ENCODE data around the gene FFAR1. TPM values are rescaled to one million over a fixed set of nuclear protein-coding genes. Genes with fewer than 3 reads are reported as not detected.

FFAR1 gene
- polyA plus RNA-seq, 1 donor (not counting 4 experiments of a cell fraction or from before 2014, with no cell fraction given), result not detected

DNA sequence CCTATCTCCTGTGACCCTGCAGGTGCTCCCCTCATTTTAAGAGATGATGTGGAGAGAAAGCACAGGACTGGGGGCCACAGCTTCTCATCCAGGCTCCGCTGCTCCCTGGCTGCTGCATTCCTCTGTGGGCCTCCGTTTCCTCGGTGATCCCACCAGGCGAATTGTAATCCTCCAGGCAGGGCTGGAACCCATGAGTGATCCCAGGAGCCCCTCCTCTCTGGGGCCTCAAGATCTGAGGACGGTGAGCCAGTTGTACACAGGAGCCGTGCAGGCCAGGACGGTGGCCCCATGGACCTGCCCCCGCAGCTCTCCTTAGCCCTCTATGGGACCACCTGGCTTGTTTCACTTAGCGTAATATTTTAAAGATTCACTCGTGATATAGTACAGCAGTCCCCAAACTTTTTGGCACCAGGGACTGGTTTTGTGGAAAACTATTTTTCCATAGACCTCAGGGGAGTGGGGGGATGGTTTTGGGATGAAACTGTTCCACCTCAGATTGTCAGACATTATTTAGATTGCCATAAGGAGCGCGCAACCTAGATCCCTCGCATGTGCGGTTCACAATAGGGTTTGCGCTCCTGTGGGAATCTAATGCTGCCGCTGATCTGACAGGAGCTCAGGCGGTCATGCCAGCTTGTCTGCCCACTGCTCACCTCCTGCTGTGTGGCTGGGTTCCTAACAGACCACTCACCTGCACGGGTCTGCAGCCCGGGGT lies 16.2 kb downstream of the FFAR1 start:
- FAIRE-seq, result no peak
- H3K27me3 ChIP-seq (ENCODE audit: control insufficient read depth, extremely low read depth, insufficient read depth, low read length), result peaks cover 5% of the 10 kb centered on the region
- no peaks in the 10 kb centered on the region for H3K79me2 ChIP-seq (ENCODE audit: control insufficient read depth, insufficient read depth, low read length)
- H3K9me3 ChIP-seq (ENCODE audit: control insufficient read depth, low read depth, low read length), result no peaks in the 10 kb centered on the region
- H4K20me1 ChIP-seq (ENCODE audit: control insufficient read depth, extremely low read depth, insufficient read depth, low read length), result no peaks in the 10 kb centered on the region
- no peak for DNase-seq (ENCODE audit: low read depth, low spot score)
- no peak overlapping the region for H2AFZ ChIP-seq (ENCODE audit: control insufficient read depth, low read length)
- H3K4me3 ChIP-seq (ENCODE audit: control insufficient read depth in 2 of 3, extremely low read depth in 1 of 3, insufficient read depth in 2 of 3, low read depth in 1 of 3, low read length in 3 of 3), result no peak overlapping the region
- TF ChIP-seq, protein P1, sequence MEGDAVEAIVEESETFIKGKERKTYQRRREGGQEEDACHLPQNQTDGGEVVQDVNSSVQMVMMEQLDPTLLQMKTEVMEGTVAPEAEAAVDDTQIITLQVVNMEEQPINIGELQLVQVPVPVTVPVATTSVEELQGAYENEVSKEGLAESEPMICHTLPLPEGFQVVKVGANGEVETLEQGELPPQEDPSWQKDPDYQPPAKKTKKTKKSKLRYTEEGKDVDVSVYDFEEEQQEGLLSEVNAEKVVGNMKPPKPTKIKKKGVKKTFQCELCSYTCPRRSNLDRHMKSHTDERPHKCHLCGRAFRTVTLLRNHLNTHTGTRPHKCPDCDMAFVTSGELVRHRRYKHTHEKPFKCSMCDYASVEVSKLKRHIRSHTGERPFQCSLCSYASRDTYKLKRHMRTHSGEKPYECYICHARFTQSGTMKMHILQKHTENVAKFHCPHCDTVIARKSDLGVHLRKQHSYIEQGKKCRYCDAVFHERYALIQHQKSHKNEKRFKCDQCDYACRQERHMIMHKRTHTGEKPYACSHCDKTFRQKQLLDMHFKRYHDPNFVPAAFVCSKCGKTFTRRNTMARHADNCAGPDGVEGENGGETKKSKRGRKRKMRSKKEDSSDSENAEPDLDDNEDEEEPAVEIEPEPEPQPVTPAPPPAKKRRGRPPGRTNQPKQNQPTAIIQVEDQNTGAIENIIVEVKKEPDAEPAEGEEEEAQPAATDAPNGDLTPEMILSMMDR (optimal IDR thresholded peaks at IDR 0.05 in 1 of 3, IDR thresholded peaks at IDR 0.05 in 1 of 3, conservative IDR thresholded peaks at IDR 0.05 in 1 of 3; ENCODE audit: extremely low read depth in 1 of 3, insufficient read depth in 2 of 3, low read length in 3 of 3), result no peak
- no peak for TF ChIP-seq EZH2 (IDR thresholded peaks at IDR 0.05; ENCODE audit: low read length)
- dilution Hi-C loops (cut with MboI; ENCODE audit: extremely low pct_ligation_motif_present, low sequenced_read_pairs), result no loop called here
- no peak overlapping the region for H3K4me2 ChIP-seq (ENCODE audit: control insufficient read depth, extremely low read depth, insufficient read depth, low read depth, low read length)
- no peak overlapping the region for H3K27ac ChIP-seq (ENCODE audit: control insufficient read depth, insufficient read depth, low read length)
- no peaks in the 10 kb centered on the region for H3K36me3 ChIP-seq (ENCODE audit: control insufficient read depth in 2 of 2, extremely low read depth in 1 of 2, insufficient read depth in 2 of 2, low read length in 2 of 2)
- H3K9me1 ChIP-seq (ENCODE audit: control insufficient read depth, extremely low read depth, insufficient read depth, low read length), result no peaks in the 10 kb centered on the region
- no peaks in the 10 kb centered on the region for H3K4me1 ChIP-seq (ENCODE audit: control insufficient read depth, extremely low read depth, insufficient read depth, low read length)
- no peak overlapping the region for H3K9ac ChIP-seq (ENCODE audit: control insufficient read depth, extremely low read depth, insufficient read depth, low read length)

GRCh38 chr19:35365303-35365702 lies 17.6 kb downstream of the FFAR1 start:
- Histone ChIP-seq H3K9me3 (ENCODE audit: control insufficient read depth, low read depth, low read length) (no peaks in the 10 kb centered on the region), H3K36me3 (ENCODE audit: control insufficient read depth in 2 of 2, extremely low read depth in 1 of 2, insufficient read depth in 2 of 2, low read length in 2 of 2) (no peaks in the 10 kb centered on the region), H3K27me3 (ENCODE audit: control insufficient read depth, extremely low read depth, insufficient read depth, low read length) (peaks cover 5% of the 10 kb centered on the region), H3K79me2 (ENCODE audit: control insufficient read depth, insufficient read depth, low read length) (no peaks in the 10 kb centered on the region), H3K27ac (ENCODE audit: control insufficient read depth, insufficient read depth, low read length) (no peak overlapping the region), H3K4me3 (ENCODE audit: control insufficient read depth in 2 of 3, extremely low read depth in 1 of 3, insufficient read depth in 2 of 3, low read depth in 1 of 3, low read length in 3 of 3) (no peak overlapping the region), H3K9ac (ENCODE audit: control insufficient read depth, extremely low read depth, insufficient read depth, low read length) (no peak overlapping the region), H3K9me1 (ENCODE audit: control insufficient read depth, extremely low read depth, insufficient read depth, low read length) (no peaks in the 10 kb centered on the region), H3K4me1 (ENCODE audit: control insufficient read depth, extremely low read depth, insufficient read depth, low read length) (no peaks in the 10 kb centered on the region), H2AFZ (ENCODE audit: control insufficient read depth, low read length) (no peak overlapping the region), H3K4me2 (ENCODE audit: control insufficient read depth, extremely low read depth, insufficient read depth, low read depth, low read length) (no peak overlapping the region), H4K20me1 (ENCODE audit: control insufficient read depth, extremely low read depth, insufficient read depth, low read length) (no peaks in the 10 kb centered on the region)
- no peak for DNase-seq (ENCODE audit: low read depth, low spot score)
- no peak for TF ChIP-seq EZH2 (IDR thresholded peaks at IDR 0.05; ENCODE audit: low read length)
- TF ChIP-seq, protein P1 (optimal IDR thresholded peaks at IDR 0.05 in 1 of 3, IDR thresholded peaks at IDR 0.05 in 1 of 3, conservative IDR thresholded peaks at IDR 0.05 in 1 of 3; ENCODE audit: extremely low read depth in 1 of 3, insufficient read depth in 2 of 3, low read length in 3 of 3), result no peak
- no peak for FAIRE-seq
- dilution Hi-C loops (cut with MboI; ENCODE audit: extremely low pct_ligation_motif_present, low sequenced_read_pairs), result no loop called here

Data from keratinocyte (primary cell).